ENCODE measurements around the gene SSBP4.

The SSBP4 gene

GRCh38 chr19:18386543-18387271 is 32.5 kb upstream of the SSBP4 start:
- TF ChIP-seq EZH2phosphoT487 (IDR thresholded peaks at IDR 0.05; ENCODE audit: borderline replicate concordance, low read length) (no peak), CTCF (IDR thresholded peaks at IDR 0.05; ENCODE audit: low read depth, low read length, poor library complexity, severe bottlenecking) (no peak)
- Histone ChIP-seq H3K79me2 (ENCODE audit: control insufficient read depth, low read length) (no peaks in the 10 kb centered on the region), H3K4me2 (ENCODE audit: low read length) (no peak overlapping the region), H3K27me3 (ENCODE audit: control insufficient read depth, low read length) (peaks cover 42% of the 10 kb centered on the region), H3K9me3 (ENCODE audit: control insufficient read depth, insufficient read depth, low read length) (no peaks in the 10 kb centered on the region), H4K20me1 (ENCODE audit: control insufficient read depth, insufficient read depth, low read depth, low read length) (no peaks in the 10 kb centered on the region), H3F3A (ENCODE audit: control insufficient read depth, insufficient read depth) (peaks cover 2% of the 10 kb centered on the region; the same call in 1 of the 2 replicates), H3K36me3 (ENCODE audit: control insufficient read depth, low read length) (no peaks in the 10 kb centered on the region), H3K4me1 (ENCODE audit: control insufficient read depth, low read length) (peaks cover 20% of the 10 kb centered on the region), H3K9me2 (replicated peaks; ENCODE audit: control insufficient read depth, low read length) (no peaks in the 10 kb centered on the region), H3K27ac (ENCODE audit: low read depth, low read length) (no peak overlapping the region), H3K4me3 (ENCODE audit: low read length) (no peak overlapping the region)

- H3K36me3 ChIP-seq (ENCODE audit: control insufficient read depth, low read length) = no peaks in the 10 kb centered on the region
- TF ChIP-seq EZH2phosphoT487 (IDR thresholded peaks at IDR 0.05; ENCODE audit: borderline replicate concordance, low read length) (no peak), CTCF (IDR thresholded peaks at IDR 0.05; ENCODE audit: low read depth, low read length, poor library complexity, severe bottlenecking) (peak; percentile 98)
- no peaks in the 10 kb centered on the region for H3K9me3 ChIP-seq (ENCODE audit: control insufficient read depth, insufficient read depth, low read length)
- H3K27ac ChIP-seq (ENCODE audit: low read depth, low read length) = no peak overlapping the region
- no peaks in the 10 kb centered on the region for H4K20me1 ChIP-seq (ENCODE audit: control insufficient read depth, insufficient read depth, low read depth, low read length)
- peak overlapping the region; percentile 62 for H3K4me3 ChIP-seq (ENCODE audit: low read length)
- H3F3A ChIP-seq (ENCODE audit: control insufficient read depth, insufficient read depth) = peaks cover 2% of the 10 kb centered on the region; the same call in 1 of the 2 replicates
- peak overlapping the region; percentile 84 for H3K4me2 ChIP-seq (ENCODE audit: low read length)
- peaks cover 35% of the 10 kb centered on the region for H3K4me1 ChIP-seq (ENCODE audit: control insufficient read depth, low read length)
- no peaks in the 10 kb centered on the region for H3K79me2 ChIP-seq (ENCODE audit: control insufficient read depth, low read length)
- no peaks in the 10 kb centered on the region for H3K9me2 ChIP-seq (replicated peaks; ENCODE audit: control insufficient read depth, low read length)
- H3K27me3 ChIP-seq (ENCODE audit: control insufficient read depth, low read length) = peaks cover 39% of the 10 kb centered on the region
Measured at GRCh38 chr19:18388100-18388959, 30.9 kb upstream of the SSBP4 start.

- no peaks in the 10 kb centered on the region for H4K20me1 ChIP-seq (ENCODE audit: control insufficient read depth, insufficient read depth, low read depth, low read length)
- peak overlapping the region; percentile 84 for H3K4me2 ChIP-seq (ENCODE audit: low read length)
- H3K9me2 ChIP-seq (replicated peaks; ENCODE audit: control insufficient read depth, low read length) = no peaks in the 10 kb centered on the region
- peaks cover 44% of the 10 kb centered on the region for H3K4me1 ChIP-seq (ENCODE audit: control insufficient read depth, low read length)
- no peak overlapping the region for H3K27ac ChIP-seq (ENCODE audit: low read depth, low read length)
- TF ChIP-seq EZH2phosphoT487 (IDR thresholded peaks at IDR 0.05; ENCODE audit: borderline replicate concordance, low read length) (no peak), CTCF (IDR thresholded peaks at IDR 0.05; ENCODE audit: low read depth, low read length, poor library complexity, severe bottlenecking) (no peak)
- peak overlapping the region; percentile 62 for H3K4me3 ChIP-seq (ENCODE audit: low read length)
- H3K27me3 ChIP-seq (ENCODE audit: control insufficient read depth, low read length) = peaks cover 42% of the 10 kb centered on the region
- no peaks in the 10 kb centered on the region for H3K9me3 ChIP-seq (ENCODE audit: control insufficient read depth, insufficient read depth, low read length)
- H3F3A ChIP-seq (ENCODE audit: control insufficient read depth, insufficient read depth) = peaks cover 2% of the 10 kb centered on the region; the same call in 1 of the 2 replicates
- no peaks in the 10 kb centered on the region for H3K79me2 ChIP-seq (ENCODE audit: control insufficient read depth, low read length)
- no peaks in the 10 kb centered on the region for H3K36me3 ChIP-seq (ENCODE audit: control insufficient read depth, low read length)
Measured at GRCh38 chr19:18388960-18389725, 30.1 kb upstream of the SSBP4 start.
